Stimulated activated CD4-positive, alpha-beta T cell treated with anti-CD3 and anti-CD28 coated beads, Interleukin-4, amount 100 ng/mL, for 4 hours (primary cell): ENCODE data around the gene ZNF425.
"Not testable (repeated sequence)": the region's sequence is repeated elsewhere in the genome, so short reads cannot be mapped to it uniquely, and the experiment has no call there.

ENCODE experiments used
- DNase-seq, 2 experiments: peaks; one replicate each; pipeline ENCODE4 v3.0.0-alpha.2; 2020

Gene ZNF425

DNA sequence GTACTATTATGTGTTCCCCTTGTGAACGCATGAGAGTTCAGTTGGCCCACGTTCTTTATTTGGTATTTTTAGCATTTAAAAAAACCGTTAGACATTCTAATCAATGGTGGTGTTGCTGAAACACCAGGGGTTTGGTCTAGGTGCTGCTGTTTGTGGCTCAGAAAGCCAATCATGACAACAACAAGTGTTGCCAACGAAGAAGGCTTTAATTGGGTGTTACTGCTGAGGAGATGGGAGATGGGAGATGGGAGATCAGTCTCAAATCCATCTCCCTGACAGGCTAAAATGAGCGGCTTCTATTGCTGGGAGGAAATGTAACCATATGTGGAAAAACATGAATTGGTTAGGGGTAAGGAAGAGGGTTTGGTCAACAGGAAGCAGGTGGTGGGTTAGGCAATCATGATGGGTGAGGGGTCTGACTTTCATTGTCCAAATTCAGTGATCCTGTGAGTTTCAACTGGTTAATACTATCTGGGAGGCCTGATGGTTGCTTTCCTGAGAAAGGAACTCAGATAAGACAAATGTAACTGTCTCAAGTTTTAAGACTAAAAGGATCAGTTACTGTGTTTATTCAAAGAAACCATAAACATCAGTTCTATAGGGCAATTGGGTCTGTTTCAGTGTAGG, 4.6 kb upstream of the ZNF425 start:
- DNase-seq, result no peak

DNA sequence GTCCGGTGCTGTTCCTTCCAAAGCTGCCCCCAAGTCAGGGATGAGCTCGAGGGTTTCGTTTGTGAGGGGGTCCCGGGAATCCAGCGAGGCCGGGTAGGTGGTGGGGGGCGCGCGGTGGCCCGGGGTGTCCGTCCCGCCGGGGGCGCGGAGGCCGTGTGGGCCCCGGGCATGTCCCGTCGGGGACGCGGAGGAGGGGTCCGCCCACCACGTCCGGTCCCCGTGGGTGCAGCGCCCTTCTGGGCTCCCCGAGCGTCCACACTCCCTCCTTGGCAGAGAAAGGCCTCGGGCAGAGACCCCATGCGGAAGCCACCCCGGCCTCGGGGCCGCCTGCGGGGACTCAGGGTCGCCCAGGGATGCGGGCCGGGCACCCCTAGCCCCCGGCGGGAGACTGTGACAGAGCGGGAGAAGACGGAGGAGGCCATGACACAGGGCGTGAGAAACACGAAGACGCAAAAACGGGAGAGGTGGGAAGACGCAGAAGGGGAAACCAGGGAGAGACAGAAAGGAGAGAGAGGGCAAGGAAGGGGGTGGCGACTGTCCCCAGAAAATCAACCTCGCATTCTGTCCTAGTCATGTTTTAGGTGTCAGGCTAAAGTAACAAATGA, 640 bp upstream of the ZNF425 start:
- DNase-seq, result peak; percentile 69 to 70

- no peak for DNase-seq
Observed at GRCh38 chr7:149125189-149125862, 798 bp downstream of the ZNF425 start.

DNA sequence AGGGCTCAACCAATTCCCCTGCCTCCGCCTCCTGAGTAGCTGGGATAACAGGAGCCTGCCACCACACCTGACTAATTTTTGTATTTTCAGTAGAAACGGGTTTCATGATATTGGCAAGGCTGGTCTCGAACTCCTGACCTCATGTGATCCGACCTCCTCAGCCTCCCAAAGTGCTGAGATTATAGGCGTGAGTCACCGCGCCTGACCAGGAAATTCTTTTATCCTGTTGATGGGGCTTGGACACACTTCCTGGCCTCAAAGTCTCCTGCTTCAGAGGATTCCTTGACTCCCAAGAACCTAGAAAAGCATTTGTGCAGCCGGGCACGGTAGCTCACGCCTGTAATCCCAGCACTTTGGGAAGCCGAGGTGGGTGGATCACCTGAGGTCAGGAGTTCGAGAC, 16.2 kb downstream of the ZNF425 start:
- DNase-seq, result no peak

GRCh38 chr7:149104749-149105148, 21.4 kb downstream of the ZNF425 start:
- DNase-seq, result no peak

- no peak for DNase-seq
Observed at GRCh38 chr7:149104214-149104613, 21.9 kb downstream of the ZNF425 start.

- DNase-seq, result no peak
Observed at GRCh38 chr7:149103424-149103823, 22.7 kb downstream of the ZNF425 start.

GRCh38 chr7:149102666-149103065, 23.5 kb downstream of the ZNF425 start:
- no peak for DNase-seq

- no peak for DNase-seq
Observed at GRCh38 chr7:149100821-149101220, 25.3 kb downstream of the ZNF425 start.

DNA sequence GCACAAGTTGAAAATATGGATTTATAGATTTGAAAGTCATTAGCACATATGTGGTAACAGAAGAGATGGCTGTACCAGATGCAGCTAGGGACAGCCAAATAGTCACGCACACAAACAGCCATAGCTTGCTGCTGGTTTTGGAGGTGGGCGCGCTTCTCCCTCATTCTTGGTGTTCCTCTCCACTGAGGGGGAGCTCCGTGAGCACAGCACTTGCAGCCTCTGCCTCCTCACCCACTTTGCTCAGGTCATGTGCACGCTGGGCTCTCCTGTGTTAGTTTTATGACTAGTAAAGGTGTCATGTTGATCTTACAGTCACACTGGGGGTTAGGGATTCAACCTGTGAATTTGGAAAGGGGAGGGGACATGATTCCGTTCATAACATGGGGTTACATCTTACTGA, 27.1 kb downstream of the ZNF425 start:
- DNase-seq, result no peak

- no peak for DNase-seq
Observed at GRCh38 chr7:149097088-149097487, 29.0 kb downstream of the ZNF425 start.

- no peak for DNase-seq
Observed at GRCh38 chr7:149093228-149093627, 32.9 kb downstream of the ZNF425 start.

GRCh38 chr7:149092244-149092643, 33.9 kb downstream of the ZNF425 start:
- DNase-seq, result not testable (repeated sequence)

DNA sequence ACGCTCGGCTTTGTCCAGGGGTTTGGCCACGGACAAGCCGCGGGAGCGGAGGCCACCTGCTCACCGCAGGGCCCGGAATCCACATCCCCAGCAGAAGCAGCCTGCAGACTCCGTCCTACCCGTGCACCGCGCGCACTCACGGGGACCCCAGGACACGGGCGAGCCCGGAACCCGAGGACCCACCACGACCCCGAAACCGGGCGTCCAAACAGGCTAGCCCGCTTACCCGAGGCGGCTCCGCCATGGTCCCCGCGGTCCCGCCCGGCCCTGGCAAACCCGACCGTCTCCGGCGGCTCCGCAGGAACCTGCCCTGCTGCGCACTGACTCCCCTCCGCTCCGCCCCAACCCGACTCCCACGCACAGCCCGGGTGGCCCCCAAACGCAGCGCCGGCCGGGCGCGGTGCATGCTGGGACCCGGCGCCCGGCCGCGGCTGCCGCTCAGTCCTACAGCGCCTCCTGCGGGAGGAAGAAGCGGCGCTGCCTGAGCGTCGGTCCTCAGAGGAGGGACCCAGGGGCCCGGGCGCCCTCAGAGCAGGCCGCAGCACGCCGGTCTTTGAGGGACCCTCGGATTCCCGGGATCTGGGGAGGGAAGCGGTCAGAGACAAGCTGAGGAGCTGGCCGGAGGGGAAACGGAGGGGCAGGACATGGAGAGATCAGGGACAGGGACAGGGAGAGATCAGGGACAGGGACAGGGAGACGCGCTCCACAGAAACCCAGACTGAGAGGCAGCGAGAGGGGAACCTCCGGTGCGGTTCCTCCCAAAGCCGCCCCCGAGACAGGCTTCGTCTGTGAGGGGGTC, 35.5 kb downstream of the ZNF425 start, which contains the start of gene ZNF786:
Gene ZNF786 (minus strand): TSS at position 322 of the 799 bp plus-strand sequence. CDS start 78 bp downstream, at position 244.
- peak; percentile 94 to 95 for DNase-seq

DNA sequence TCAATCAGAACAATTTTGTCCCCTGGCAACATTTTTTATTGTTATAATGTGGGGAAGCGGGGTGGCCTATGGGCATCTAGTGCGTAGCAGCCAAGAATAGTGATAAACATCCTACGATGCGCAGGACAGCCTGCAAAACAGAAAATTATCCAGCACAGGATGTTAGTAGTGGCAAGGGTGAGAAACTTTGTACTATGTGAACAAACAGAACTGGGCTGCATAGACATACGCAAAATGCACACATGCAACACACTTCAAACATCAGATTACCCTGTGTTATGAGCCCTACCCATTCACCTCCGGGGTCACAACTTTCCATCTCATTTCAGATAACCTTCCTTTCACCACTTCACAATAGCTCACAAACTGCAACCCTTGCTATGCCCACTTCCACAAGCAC, 38.7 kb downstream of the ZNF425 start:
- no peak for DNase-seq

GRCh38 chr7:149085866-149086265, 40.3 kb downstream of the ZNF425 start:
- DNase-seq, result no peak

DNA sequence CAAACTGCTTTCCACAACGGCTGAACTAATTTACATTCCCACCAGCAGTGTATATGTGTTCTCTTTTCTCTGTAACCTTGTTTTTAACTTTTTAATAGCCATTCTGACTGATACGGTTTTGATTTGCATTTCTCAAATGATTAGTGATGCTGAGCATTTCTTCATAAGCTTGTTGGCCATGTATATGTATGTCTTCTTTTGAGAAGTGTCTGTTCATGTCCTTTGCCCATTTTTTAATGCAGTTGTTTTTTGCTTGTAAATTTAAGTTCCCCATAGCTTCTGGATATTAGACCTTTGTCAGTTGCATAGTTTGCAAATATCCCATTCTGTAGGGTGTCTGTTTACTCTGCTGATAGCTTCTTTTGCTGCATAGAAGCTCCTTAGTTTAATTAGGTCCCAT, 41.7 kb downstream of the ZNF425 start:
- no peak for DNase-seq

DNA sequence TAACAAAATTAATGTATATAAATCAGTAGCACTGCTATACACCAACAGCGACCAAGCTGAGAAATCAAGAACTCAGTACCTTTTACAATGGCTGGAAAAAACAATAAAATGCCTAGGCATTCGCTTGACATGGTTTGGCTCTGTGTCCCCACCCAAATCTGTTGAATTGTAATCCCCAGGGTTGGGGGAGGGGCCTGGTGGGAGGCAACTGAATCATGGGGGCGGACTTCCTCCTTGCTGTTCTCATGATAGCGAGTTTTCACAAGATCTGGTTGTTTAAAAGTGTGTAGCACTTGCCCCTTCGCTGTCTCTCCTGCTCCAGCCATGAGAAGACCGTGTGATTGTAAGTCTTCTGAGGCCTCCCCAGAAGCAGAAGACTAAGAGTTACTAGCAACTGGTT, 44.2 kb downstream of the ZNF425 start:
- no peak for DNase-seq

- DNase-seq, result no peak
Observed at GRCh38 chr7:149077594-149077993, 48.5 kb downstream of the ZNF425 start.

GRCh38 chr7:149075286-149075685, 50.8 kb downstream of the ZNF425 start:
- DNase-seq, result no peak

- DNase-seq, result no peak
Observed at GRCh38 chr7:149074116-149074885, 51.8 kb downstream of the ZNF425 start.

DNA sequence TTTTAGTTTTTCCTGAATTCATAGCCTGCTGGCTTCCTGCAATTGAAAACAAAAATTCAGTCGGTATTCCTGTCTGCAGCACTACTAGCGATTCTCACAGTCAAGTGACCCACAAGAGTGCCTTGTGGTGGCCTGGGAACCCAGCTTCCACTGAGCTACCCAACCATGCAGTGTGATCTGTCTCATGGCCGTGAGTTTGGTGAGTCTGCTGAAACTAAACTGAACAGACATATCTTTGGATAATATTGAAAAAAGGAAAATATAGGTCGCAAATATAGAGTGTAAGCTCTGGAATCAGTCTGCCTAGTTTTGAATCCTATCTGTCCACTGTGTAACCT, 53.7 kb downstream of the ZNF425 start:
- DNase-seq, result no peak
